ENCODE measurements around the gene TREML1.
"Not testable (repeated sequence)": the region's sequence is repeated elsewhere in the genome, so short reads cannot be mapped to it uniquely, and the experiment has no call there.

TREML1 gene

GRCh38 chr6:41153992-41154625 is at the start of gene TREML1:
TREML1 (minus strand) TSS chr6:41154347; CDS start chr6:41154288, 59 bp downstream.
- Mint-ChIP-seq H3K36me3 (ENCODE audit: low read depth) (no peaks in the 10 kb centered on the region), H3K4me1 (no peaks in the 10 kb centered on the region), H3K9me3 (no peaks in the 10 kb centered on the region), H3K27ac (no peak within 1 kb of the TSS), H3K27me3 (peaks cover 4% of the 10 kb centered on the region), H3K4me3 (no peak within 1 kb of the TSS)
- no peak for ATAC-seq
- DNase-seq: no peak

GRCh38 chr6:41201764-41202173 is 47.6 kb upstream of the TREML1 start:
- no peaks in the 10 kb centered on the region for H3K36me3 Mint-ChIP-seq (ENCODE audit: low read depth)
- no peaks in the 10 kb centered on the region for H3K9me3 Mint-ChIP-seq
- ATAC-seq: no peak
- no peak for DNase-seq
- H3K27me3 Mint-ChIP-seq: no peaks in the 10 kb centered on the region
- peak overlapping the region; percentile 87 for H3K27ac Mint-ChIP-seq
- H3K4me3 Mint-ChIP-seq: peak overlapping the region; percentile 70
- H3K4me1 Mint-ChIP-seq: peaks cover 50% of the 10 kb centered on the region

GRCh38 chr6:41200901-41201763 is 47.0 kb upstream of the TREML1 start, which contains the start of gene TREML2:
TREML2 (minus strand) TSS chr6:41201149; CDS start chr6:41201008, 141 bp downstream.
- H3K4me1 Mint-ChIP-seq: peaks cover 52% of the 10 kb centered on the region

GRCh38 chr6:41200296-41200900 is 46.3 kb upstream of the TREML1 start:
- ATAC-seq (peak; percentile 33), DNase-seq (peak; percentile 58)
- no peaks in the 10 kb centered on the region for H3K36me3 Mint-ChIP-seq (ENCODE audit: low read depth)
- H3K27me3 Mint-ChIP-seq: no peaks in the 10 kb centered on the region
- no peaks in the 10 kb centered on the region for H3K9me3 Mint-ChIP-seq
- H3K4me3 Mint-ChIP-seq: peak overlapping the region; percentile 70
- peaks cover 53% of the 10 kb centered on the region for H3K4me1 Mint-ChIP-seq
- peak overlapping the region; percentile 87 for H3K27ac Mint-ChIP-seq

More at GRCh38 chr6:41200901-41201763, 47.0 kb upstream of the TREML1 start, which contains the start of gene TREML2:
- Mint-ChIP-seq H3K27me3 (no peaks in the 10 kb centered on the region), H3K9me3 (no peaks in the 10 kb centered on the region), H3K27ac (peak within 1 kb of the TSS; percentile 87), H3K4me3 (peak within 1 kb of the TSS; percentile 70), H3K36me3 (ENCODE audit: low read depth) (no peaks in the 10 kb centered on the region)
- ATAC-seq (peak; percentile 59), DNase-seq (peak; percentile 46)

GRCh38 chr6:41199552-41200246 is 45.6 kb upstream of the TREML1 start:
- Mint-ChIP-seq H3K27ac (peak overlapping the region; percentile 87), H3K9me3 (no peaks in the 10 kb centered on the region), H3K36me3 (ENCODE audit: low read depth) (peaks cover 3% of the 10 kb centered on the region), H3K4me1 (peaks cover 59% of the 10 kb centered on the region), H3K27me3 (no peaks in the 10 kb centered on the region), H3K4me3 (peak overlapping the region; percentile 70)
- peak; percentile 58 for ATAC-seq
- no peak for DNase-seq

- peaks cover 3% of the 10 kb centered on the region for H3K36me3 Mint-ChIP-seq (ENCODE audit: low read depth)
- no peaks in the 10 kb centered on the region for H3K9me3 Mint-ChIP-seq
- no peak overlapping the region for H3K27ac Mint-ChIP-seq
Measured at GRCh38 chr6:41197234-41197633, 43.1 kb upstream of the TREML1 start.

GRCh38 chr6:41194386-41194785 is 40.2 kb upstream of the TREML1 start:
- no peaks in the 10 kb centered on the region for H3K9me3 Mint-ChIP-seq
- peaks cover 3% of the 10 kb centered on the region for H3K36me3 Mint-ChIP-seq (ENCODE audit: low read depth)
- H3K4me1 Mint-ChIP-seq: peaks cover 25% of the 10 kb centered on the region
- DNase-seq (no peak), ATAC-seq (no peak)
- H3K27me3 Mint-ChIP-seq: no peaks in the 10 kb centered on the region
- no peak overlapping the region for H3K27ac Mint-ChIP-seq
- H3K4me3 Mint-ChIP-seq: no peak overlapping the region

More at GRCh38 chr6:41197234-41197633, 43.1 kb upstream of the TREML1 start:
- Mint-ChIP-seq H3K4me3 (no peak overlapping the region), H3K27me3 (no peaks in the 10 kb centered on the region), H3K4me1 (peaks cover 54% of the 10 kb centered on the region)
- ATAC-seq: no peak
- no peak for DNase-seq

- ATAC-seq (no peak), DNase-seq (no peak)
- peaks cover 22% of the 10 kb centered on the region for H3K4me1 Mint-ChIP-seq
- no peak overlapping the region for H3K4me3 Mint-ChIP-seq
- no peaks in the 10 kb centered on the region for H3K9me3 Mint-ChIP-seq
- H3K27me3 Mint-ChIP-seq: no peaks in the 10 kb centered on the region
- no peak overlapping the region for H3K27ac Mint-ChIP-seq
- peaks cover 3% of the 10 kb centered on the region for H3K36me3 Mint-ChIP-seq (ENCODE audit: low read depth)
Measured at GRCh38 chr6:41193884-41194283, 39.7 kb upstream of the TREML1 start.

GRCh38 chr6:41193171-41193734 is 39.1 kb upstream of the TREML1 start:
- DNase-seq: no peak
- Mint-ChIP-seq H3K9me3 (no peaks in the 10 kb centered on the region), H3K27ac (no peak overlapping the region), H3K4me1 (peaks cover 23% of the 10 kb centered on the region), H3K27me3 (no peaks in the 10 kb centered on the region), H3K36me3 (ENCODE audit: low read depth) (peaks cover 3% of the 10 kb centered on the region), H3K4me3 (no peak overlapping the region)
- ATAC-seq: peak; percentile 16

- peak; percentile 38 for DNase-seq
- Mint-ChIP-seq H3K27me3 (no peaks in the 10 kb centered on the region), H3K4me1 (peaks cover 18% of the 10 kb centered on the region), H3K27ac (no peak overlapping the region), H3K9me3 (no peaks in the 10 kb centered on the region), H3K36me3 (ENCODE audit: low read depth) (peaks cover 3% of the 10 kb centered on the region), H3K4me3 (no peak overlapping the region)
- peak; percentile 27 for ATAC-seq
Measured at GRCh38 chr6:41191569-41191968, 37.4 kb upstream of the TREML1 start.

- Mint-ChIP-seq H3K36me3 (ENCODE audit: low read depth) (peaks cover 3% of the 10 kb centered on the region), H3K27me3 (no peaks in the 10 kb centered on the region), H3K4me3 (no peak overlapping the region), H3K9me3 (no peaks in the 10 kb centered on the region), H3K27ac (no peak overlapping the region), H3K4me1 (peaks cover 18% of the 10 kb centered on the region)
- DNase-seq: no peak
- ATAC-seq: no peak
Measured at GRCh38 chr6:41190791-41191190, 36.6 kb upstream of the TREML1 start.

- DNase-seq (no peak), ATAC-seq (no peak)
- H3K27me3 Mint-ChIP-seq: no peaks in the 10 kb centered on the region
- H3K9me3 Mint-ChIP-seq: no peaks in the 10 kb centered on the region
- peaks cover 2% of the 10 kb centered on the region for H3K36me3 Mint-ChIP-seq (ENCODE audit: low read depth)
- H3K27ac Mint-ChIP-seq: no peak overlapping the region
- no peak overlapping the region for H3K4me3 Mint-ChIP-seq
- peaks cover 17% of the 10 kb centered on the region for H3K4me1 Mint-ChIP-seq
Measured at GRCh38 chr6:41189967-41190366, 35.8 kb upstream of the TREML1 start.

- not testable (repeated sequence) for H3K9me3 Mint-ChIP-seq; DNase-seq; H3K36me3 Mint-ChIP-seq (ENCODE audit: low read depth); H3K4me3 Mint-ChIP-seq; H3K27me3 Mint-ChIP-seq; H3K27ac Mint-ChIP-seq; ATAC-seq
- peaks cover 14% of the 10 kb centered on the region for H3K4me1 Mint-ChIP-seq
Measured at GRCh38 chr6:41189046-41189445, 34.9 kb upstream of the TREML1 start.

All from activated naive CD8-positive, alpha-beta T cell treated with anti-CD3 and anti-CD28 coated beads, Interleukin-2, amount 50 U/mL, for 24 hours (primary cell).